T-helper 9 cell (primary cell): Measurements from ENCODE around the gene RSBN1.

Experiments
- DNase-seq: peaks from one replicate; pipeline ENCODE4 v3.0.0-alpha.2; 2020

The RSBN1 gene

GRCh38 chr1:113811156-113811887 is 954 bp downstream of the RSBN1 start:
- DNase-seq = no peak

- DNase-seq = no peak
Observed at GRCh38 chr1:113809670-113810602, 2.3 kb downstream of the RSBN1 start.

- DNase-seq = no peak
Observed at GRCh38 chr1:113808450-113809195, 3.7 kb downstream of the RSBN1 start.

- DNase-seq = no peak
Observed at GRCh38 chr1:113805639-113806038, 6.6 kb downstream of the RSBN1 start.

GRCh38 chr1:113805256-113805531 is 7.1 kb downstream of the RSBN1 start:
- DNase-seq = no peak

- no peak for DNase-seq
Observed at GRCh38 chr1:113804421-113805255, 7.6 kb downstream of the RSBN1 start.

- no peak for DNase-seq
Observed at GRCh38 chr1:113802367-113803007, 9.8 kb downstream of the RSBN1 start.

- DNase-seq = no peak
Observed at GRCh38 chr1:113800487-113800886, 11.8 kb downstream of the RSBN1 start.

GRCh38 chr1:113797472-113797871 is 14.8 kb downstream of the RSBN1 start:
- DNase-seq = no peak

GRCh38 chr1:113793878-113794834 is 18.1 kb downstream of the RSBN1 start:
- no peak for DNase-seq

- no peak for DNase-seq
Observed at GRCh38 chr1:113792986-113793385, 19.3 kb downstream of the RSBN1 start.

- no peak for DNase-seq
Observed at GRCh38 chr1:113792471-113792870, 19.8 kb downstream of the RSBN1 start.

- DNase-seq = no peak
Observed at GRCh38 chr1:113788802-113789201, 23.5 kb downstream of the RSBN1 start.

GRCh38 chr1:113787663-113788062 is 24.6 kb downstream of the RSBN1 start:
- DNase-seq = no peak

- no peak for DNase-seq
Observed at GRCh38 chr1:113786069-113786468, 26.2 kb downstream of the RSBN1 start.

- no peak for DNase-seq
Observed at GRCh38 chr1:113784104-113784779, 28.0 kb downstream of the RSBN1 start.

- peak; percentile 26 for DNase-seq
Observed at GRCh38 chr1:113783254-113784103, 28.8 kb downstream of the RSBN1 start.

- DNase-seq = no peak
Observed at GRCh38 chr1:113782406-113782805, 29.9 kb downstream of the RSBN1 start.
